HCT116 (cell line): ENCODE measurements around the gene UCP1. TPM values are rescaled to one million over a fixed set of nuclear protein-coding genes. Genes with fewer than 3 reads are reported as not detected.

Source experiments
- ATAC-seq: fragments of 200-7000 bp; cut with Tn5 transposase; 2 replicates; pipeline ENCODE4 v1.9.1; 2020; ENCODE audit warnings: mild to moderate bottlenecking, moderate library complexity
- Bru-seq: library from RNA; stranded (reverse); fragments of 400-500 nt; gene quantifications from one replicate; lab custom pipeline; 2021; lab: Mats Ljungman, UMichigan
- BruChase-seq, 2 experiments: library from RNA; stranded (reverse); fragments of 400-500 nt; gene quantifications; one replicate each; lab custom pipeline; 2021; lab: Mats Ljungman, UMichigan
- BruUV-seq: library from RNA; stranded (reverse); fragments of 400-500 nt; replicated peaks from 2 replicates; lab custom pipeline; 2021; lab: Mats Ljungman, UMichigan
- CTCF ChIA-PET: fragments of 300-600 bp; sonication (Branson Sonifier 250); formaldehyde crosslinking; loops from one replicate; lab custom pipeline; 2021; ENCODE audit warnings: antibody characterized with exemption; lab: Charles Lee
- POLR2A ChIA-PET: fragments of 300-600, 350-600 bp; sonication (Branson Sonifier 250); formaldehyde crosslinking; loops from one replicate; lab custom pipeline; 2021; ENCODE audit warnings: antibody characterized with exemption; lab: Charles Lee
- RAD21 ChIA-PET, 2 experiments: fragments of 300-600 bp; sonication (Branson Sonifier 250); formaldehyde crosslinking; loops; one replicate each; lab custom pipeline; 2023; ENCODE audit warnings: low total read pairs in 2 of 2; ENCODE audit not compliant: uncharacterized antibody in 2 of 2, unreplicated experiment in 2 of 2, low non-redundant PET in 1 of 2; lab: Charles Lee
- DNase-seq: peaks from one replicate; pipeline ENCODE4 v3.0.0-alpha.2; 2010; ENCODE audit warnings: low read depth, low spot score
- H2AFZ ChIP-seq: fragments of 200-600 bp; shearing (Covaris generic), sonication (generic); 2 replicates; pipeline ENCODE4 v1.6.1; 2017; ENCODE audit warnings: low read depth, mixed run types, mixed read lengths, antibody characterized with exemption, low read length; ENCODE audit not compliant: poor library complexity, severe bottlenecking
- H3K27ac ChIP-seq: 2 replicates; pipeline ENCODE4 v1.5.1; 2012; ENCODE audit warnings: low read depth, low read length
- H3K27me3 ChIP-seq: fragments of 200-600 bp; sonication (generic); 2 replicates; pipeline ENCODE4 v1.6.1; 2016; ENCODE audit warnings: mixed run types, low read length, mixed read lengths; ENCODE audit not compliant: insufficient read depth
- H3K36me3 ChIP-seq, 2 experiments: fragments of 200-500 bp in 1 of 2; fragments of 200-600 bp in 1 of 2; sonication (Bioruptor generic) in 1 of 2; sonication (generic) in 1 of 2; 2 replicates each; pipeline versions ENCODE4 v1.5.1 to v1.6.1; 2014 to 2016; ENCODE audit warnings: low read length in 2 of 2, inconsistent platforms in 1 of 2, mixed read lengths in 1 of 2, mixed run types in 1 of 2; ENCODE audit not compliant: insufficient read depth in 2 of 2, control insufficient read depth in 1 of 2
- H3K4me1 ChIP-seq, 2 experiments: fragments of 200-600 bp in 1 of 2; sonication (generic) in 1 of 2; 2 replicates each; pipeline versions ENCODE4 v1.5.1 to v1.6.1; 2012 to 2017; ENCODE audit warnings: low read length in 2 of 2, inconsistent platforms in 1 of 2, mild to moderate bottlenecking in 1 of 2, mixed read lengths in 1 of 2, mixed run types in 1 of 2, moderate library complexity in 1 of 2; ENCODE audit not compliant: insufficient read depth in 2 of 2, control insufficient read depth in 1 of 2
- H3K4me2 ChIP-seq: fragments of 200-600 bp; sonication (generic); 2 replicates; pipeline ENCODE4 v1.6.1; 2017; ENCODE audit warnings: mixed run types, low read length, mixed read lengths
- H3K4me3 ChIP-seq, 2 experiments: fragments of 200-600 bp in 1 of 2; sonication (generic) in 1 of 2; replicated peaks in 1 of 2; 2 replicates each; pipeline ENCODE4 v1.5.1; 2011 to 2016; ENCODE audit warnings: low read length in 2 of 2, control low read depth in 1 of 2, low read depth in 1 of 2, mild to moderate bottlenecking in 1 of 2, mixed read lengths in 1 of 2, mixed run types in 1 of 2
- H3K79me2 ChIP-seq: fragments of 200-600 bp; sonication (generic); 2 replicates; pipeline ENCODE4 v1.6.1; 2017; ENCODE audit warnings: mild to moderate bottlenecking, mixed run types, low read length, moderate library complexity, mixed read lengths; ENCODE audit not compliant: insufficient read depth
- H3K9ac ChIP-seq: fragments of 200-600 bp; sonication (generic); 2 replicates; pipeline ENCODE4 v1.6.1; 2016; ENCODE audit warnings: low read length, mixed read lengths
- H3K9me2 ChIP-seq: fragments of 200-600 bp; sonication (generic), shearing (Covaris generic); 2 replicates; pipeline ENCODE4 v1.6.1; 2017; ENCODE audit warnings: mixed run types, mild to moderate bottlenecking, moderate library complexity; ENCODE audit not compliant: insufficient read depth
- H3K9me3 ChIP-seq, 2 experiments: fragments of 200-500 bp in 1 of 2; fragments of 200-600 bp in 1 of 2; sonication (Bioruptor generic) in 1 of 2; sonication (generic) in 1 of 2; 2 replicates each; pipeline ENCODE4 v1.6.1; 2014 to 2017; ENCODE audit warnings: low read length in 2 of 2, mixed read lengths in 2 of 2, inconsistent platforms in 1 of 2, low read depth in 1 of 2, mild to moderate bottlenecking in 1 of 2, mixed run types in 1 of 2, moderate library complexity in 1 of 2; ENCODE audit not compliant: control insufficient read depth in 1 of 2, insufficient read depth in 1 of 2
- H4K20me1 ChIP-seq: fragments of 200-600 bp; sonication (generic), shearing (Covaris generic); 2 replicates; pipeline ENCODE4 v1.6.1; 2017; ENCODE audit warnings: mixed run types, mild to moderate bottlenecking, moderate library complexity; ENCODE audit not compliant: insufficient read depth
- CEBPB ChIP-seq: IDR thresholded peaks from 2 replicates; pipeline ENCODE4 v1.6.1; 2012; ENCODE audit warnings: low read depth
- EGR1 ChIP-seq: IDR thresholded peaks from 2 replicates; pipeline ENCODE4 v1.6.1; 2012; ENCODE audit warnings: low read depth
- ELF1 ChIP-seq: IDR thresholded peaks from 2 replicates; pipeline ENCODE4 v1.6.1; 2012; ENCODE audit warnings: low read depth, borderline replicate concordance
- FOSL1 ChIP-seq: IDR thresholded peaks from 2 replicates; pipeline ENCODE4 v1.6.1; 2012; ENCODE audit warnings: low read depth
- MAX ChIP-seq: IDR thresholded peaks from 2 replicates; pipeline ENCODE4 v1.6.1; 2012
- POLR2A ChIP-seq: IDR thresholded peaks from 2 replicates; pipeline ENCODE4 v1.7.0; 2011; ENCODE audit warnings: borderline replicate concordance; ENCODE audit not compliant: insufficient read depth, insufficient read length; ENCODE audit errors: extremely low read depth
- RAD21 ChIP-seq: IDR thresholded peaks from 2 replicates; pipeline ENCODE4 v1.6.1; 2012; ENCODE audit warnings: low read depth, mild to moderate bottlenecking
- REST ChIP-seq: IDR thresholded peaks from 2 replicates; pipeline ENCODE4 v1.6.1; 2012; ENCODE audit warnings: low read depth
- SIN3A ChIP-seq: IDR thresholded peaks from 2 replicates; pipeline ENCODE4 v1.6.1; 2012; ENCODE audit warnings: low read depth
- SP1 ChIP-seq: IDR thresholded peaks from 2 replicates; pipeline ENCODE4 v1.6.1; 2012; ENCODE audit warnings: low read depth
- YY1 ChIP-seq: IDR thresholded peaks from 2 replicates; pipeline ENCODE4 v1.6.1; 2011; ENCODE audit warnings: low read length, low read depth, moderate library complexity, mild to moderate bottlenecking; ENCODE audit not compliant: insufficient replicate concordance; ENCODE audit errors: extremely low read depth
- ZBTB33 ChIP-seq: IDR thresholded peaks from 2 replicates; pipeline ENCODE4 v1.6.1; 2011; ENCODE audit warnings: mild to moderate bottlenecking, low read length, moderate library complexity; ENCODE audit not compliant: insufficient replicate concordance; ENCODE audit errors: extremely low read depth
- intact Hi-C: fragments of 100-400 bp; cut with micrococcal nuclease; formaldehyde crosslinking; loops from 2 replicates; pipeline ENCODE4 v1.10.0; 2022
- long read RNA-seq: library from polyadenylated mRNA; unstranded; transcript quantifications from one replicate; pipeline ENCODE4 v2.0.0, GENCODE V29; 2021; ENCODE audit not compliant: unreplicated experiment
- polyA plus RNA-seq: library from polyadenylated mRNA; unstranded; fragments of >200 nt; gene quantifications from 2 replicates; pipeline ENCODE4 v1.2.1, GENCODE V29; 2012; ENCODE audit warnings: missing spikeins
- total RNA-seq: library from RNA; stranded (reverse); gene quantifications from one replicate; pipeline ENCODE4 v1.2.1, GENCODE V29; 2021; ENCODE audit not compliant: unreplicated experiment

UCP1 gene
- total RNA-seq, result not detected
- not detected in 2 replicates for polyA plus RNA-seq
- not detected for Bru-seq, nascent RNA
- not detected for BruChase-seq, experiment 1, labeled RNA remaining after a 6-hour chase
- not detected for BruChase-seq, experiment 2, labeled RNA remaining after a 2-hour chase
- long read RNA-seq, result 0 reads

GRCh38 chr4:140568507-140569306, at the start of gene UCP1:
Gene UCP1, minus strand, starts transcription at chr4:140568961. Its CDS starts 232 bp downstream, at chr4:140568729.
- DNase-seq, result no peak

GRCh38 chr4:140617499-140618248, 48.9 kb upstream of the UCP1 start:
- POLR2A ChIA-PET, result no interaction called here
- Histone ChIP-seq H4K20me1 (no peaks in the 10 kb centered on the region), H3K79me2 (no peaks in the 10 kb centered on the region), H3K4me2 (no peak overlapping the region), H3K9me2 (no peaks in the 10 kb centered on the region), H3K36me3 (no peaks in the 10 kb centered on the region), H3K4me3 (no peak overlapping the region), H3K4me1 (no peaks in the 10 kb centered on the region), H3K9ac (no peak overlapping the region), H2AFZ (no peak overlapping the region), H3K27me3 (no peaks in the 10 kb centered on the region), H3K9me3 (no peaks in the 10 kb centered on the region), H3K27ac (no peak overlapping the region)
- RAD21 ChIA-PET, result no interaction called here
- CTCF ChIA-PET, result interaction anchor here (1.0 kb wide), 1 partner anchor 23 kb away, joined by 3 read pairs; no protein-coding TSS in a partner anchor
- intact Hi-C loops, result no loop called here
- BruUV-seq, result no TSS peak
- ATAC-seq (no peak), DNase-seq (no peak)
- TF ChIP-seq RAD21 (no peak), CEBPB (no peak), ELF1 (no peak), MAX (no peak), REST (no peak), POLR2A (no peak), YY1 (no peak), FOSL1 (no peak), SP1 (no peak), ZBTB33 (no peak)

More at GRCh38 chr4:140568507-140569306, at the start of gene UCP1:
- Histone ChIP-seq H3K9ac (no peak within 1 kb of the TSS), H3K4me3 (no peak within 1 kb of the TSS), H3K9me3 (no peaks in the 10 kb centered on the region), H2AFZ (no peak within 1 kb of the TSS), H3K79me2 (no peaks in the 10 kb centered on the region), H3K27me3 (no peaks in the 10 kb centered on the region), H4K20me1 (no peaks in the 10 kb centered on the region), H3K36me3 (no peaks in the 10 kb centered on the region), H3K27ac (no peak within 1 kb of the TSS), H3K9me2 (no peaks in the 10 kb centered on the region), H3K4me1 (no peaks in the 10 kb centered on the region), H3K4me2 (no peak within 1 kb of the TSS)
- TF ChIP-seq EGR1 (no peak), SIN3A (no peak), POLR2A (no peak)
- intact Hi-C loops, result no loop called here
- BruUV-seq, result no TSS peak
- RAD21 ChIA-PET, result no interaction called here
- CTCF ChIA-PET, result no interaction called here
- no peak for ATAC-seq
- POLR2A ChIA-PET, result no interaction called here
